Left renal pelvis (tissue), 4 donors: Measurements from ENCODE around the gene PRKCE. TPM values are rescaled to one million over a fixed set of nuclear protein-coding genes. Genes with fewer than 3 reads are reported as not detected.

Source experiments
- DNase-seq, 4 donors: peaks; one replicate each; pipeline ENCODE4 v3.0.0-alpha.2; 2013; ENCODE audit warnings: low read depth in 4 of 4, low spot score in 3 of 4
- polyA plus RNA-seq, 4 donors: library from polyadenylated mRNA; unstranded; fragments of 120-200 nt; gene quantifications; one replicate each; pipeline ENCODE4 v1.2.1, GENCODE V29; 2013; ENCODE audit not compliant: insufficient read length in 4 of 4

The PRKCE gene
- polyA plus RNA-seq, 4 donors, result 8.2 to 16.0 (median 9.0) TPM

DNA sequence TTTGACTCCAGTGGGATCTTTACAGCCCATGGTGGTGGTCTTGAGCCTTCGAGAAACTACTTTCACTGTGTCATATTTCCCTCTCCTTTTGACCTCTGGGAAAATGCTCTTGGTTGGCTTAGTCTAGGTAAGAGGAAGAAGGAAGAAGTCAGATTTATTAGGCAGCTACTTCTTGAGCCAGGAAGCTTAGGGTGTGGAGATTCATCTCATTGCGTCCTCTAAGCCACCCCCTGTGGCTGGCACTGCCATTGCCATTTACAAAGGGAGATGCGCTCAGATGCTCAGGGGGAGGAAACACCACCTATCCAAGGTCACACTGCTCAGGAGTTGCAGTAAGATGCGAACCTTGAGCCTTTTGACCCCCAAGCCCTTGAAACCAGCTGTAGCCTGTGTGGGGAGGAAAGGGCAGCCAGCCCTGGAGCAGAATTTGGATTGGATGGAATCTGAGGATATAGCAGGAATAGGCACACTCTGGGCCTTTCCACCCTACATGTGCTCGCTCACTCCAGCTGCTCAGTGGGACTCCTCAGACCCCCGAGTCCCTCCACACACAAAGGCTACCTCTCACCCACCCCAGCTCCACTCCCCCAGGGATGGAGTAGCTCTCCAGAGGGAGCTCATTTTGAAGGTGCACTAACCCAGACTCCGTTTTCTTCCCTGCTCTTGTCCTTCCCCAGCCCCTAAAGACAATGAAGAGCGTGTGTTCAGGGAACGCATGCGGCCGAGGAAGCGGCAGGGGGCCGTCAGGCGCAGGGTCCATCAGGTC is 324.5 kb downstream of the PRKCE start:
- no peak for DNase-seq

DNA sequence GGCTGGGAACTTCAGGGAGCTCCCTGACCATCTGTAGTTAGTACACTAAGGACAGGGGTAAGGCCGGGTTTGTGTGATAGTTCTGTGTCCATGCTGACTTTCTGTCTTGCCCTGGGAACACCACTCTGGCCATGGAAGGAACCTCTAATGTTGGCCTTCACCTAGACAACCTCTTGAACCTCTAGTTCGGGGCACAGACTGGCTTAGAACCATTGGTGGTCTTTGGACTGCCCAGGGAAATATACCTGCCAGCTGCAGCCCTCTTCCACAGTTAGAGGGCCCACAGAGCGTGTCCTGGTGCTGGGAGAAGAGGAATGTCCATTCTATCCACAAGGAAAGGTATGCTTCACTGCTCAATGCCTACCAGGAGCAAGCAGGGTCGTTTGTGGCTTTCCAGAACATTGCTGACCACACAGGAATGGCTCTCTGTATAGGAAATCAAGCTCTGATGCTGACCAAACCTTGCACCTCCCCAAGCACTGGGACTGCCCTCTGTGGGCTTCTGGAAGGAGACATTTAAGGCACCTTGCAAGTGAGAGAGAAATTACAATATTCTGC is 326.9 kb downstream of the PRKCE start:
- DNase-seq, result no peak

DNA sequence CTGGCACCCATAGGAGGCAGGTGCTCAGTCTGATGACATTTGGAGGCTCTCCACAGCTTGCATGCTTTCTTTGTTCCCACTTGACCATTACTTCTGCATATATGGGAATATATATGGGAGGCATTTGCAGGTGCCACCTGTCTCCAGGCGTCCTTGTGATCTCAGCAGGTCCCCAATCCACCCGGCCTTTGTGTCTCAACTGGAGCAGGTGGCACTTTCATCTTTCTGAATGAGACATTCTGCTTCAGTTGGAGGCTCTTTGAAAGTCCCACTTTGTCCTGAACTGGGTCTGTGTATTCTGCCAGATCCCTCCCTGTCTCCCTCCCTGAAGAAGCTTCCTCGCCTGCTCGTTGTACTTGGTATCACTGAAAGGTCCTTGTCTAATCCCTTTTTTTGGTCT is 327.6 kb downstream of the PRKCE start:
- no peak for DNase-seq

DNA sequence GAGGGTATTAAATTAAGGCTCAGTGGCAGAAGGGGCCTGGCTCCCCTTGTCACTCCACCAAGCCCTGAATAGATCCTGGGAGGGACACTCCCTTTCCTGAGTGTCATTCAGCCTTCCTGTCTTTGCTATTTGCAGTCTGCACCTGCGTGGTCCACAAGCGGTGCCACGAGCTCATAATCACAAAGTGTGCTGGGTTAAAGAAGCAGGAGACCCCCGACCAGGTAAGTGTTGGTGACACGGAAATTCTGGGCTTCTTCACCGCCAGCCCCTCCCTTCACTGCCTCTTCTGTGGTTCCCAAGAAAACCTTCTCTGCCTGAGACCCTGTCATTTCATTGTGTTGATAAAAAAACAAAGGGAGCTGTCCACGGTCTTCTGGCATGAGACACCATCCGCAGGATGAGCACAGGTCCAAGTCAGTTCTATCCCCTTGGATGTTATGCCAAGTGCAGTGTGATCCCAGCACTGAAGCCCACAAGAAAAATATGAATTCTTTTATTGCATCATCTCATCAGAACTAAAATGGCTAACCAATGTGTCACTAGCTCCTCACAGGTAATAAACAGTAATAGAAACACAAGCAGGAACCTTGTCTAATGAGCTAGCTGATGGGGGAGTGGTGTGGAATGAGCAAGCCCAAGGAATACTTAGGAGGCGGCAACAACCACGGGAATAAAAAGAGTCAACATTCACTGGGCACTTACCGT is 328.8 kb downstream of the PRKCE start:
- no peak for DNase-seq

DNA sequence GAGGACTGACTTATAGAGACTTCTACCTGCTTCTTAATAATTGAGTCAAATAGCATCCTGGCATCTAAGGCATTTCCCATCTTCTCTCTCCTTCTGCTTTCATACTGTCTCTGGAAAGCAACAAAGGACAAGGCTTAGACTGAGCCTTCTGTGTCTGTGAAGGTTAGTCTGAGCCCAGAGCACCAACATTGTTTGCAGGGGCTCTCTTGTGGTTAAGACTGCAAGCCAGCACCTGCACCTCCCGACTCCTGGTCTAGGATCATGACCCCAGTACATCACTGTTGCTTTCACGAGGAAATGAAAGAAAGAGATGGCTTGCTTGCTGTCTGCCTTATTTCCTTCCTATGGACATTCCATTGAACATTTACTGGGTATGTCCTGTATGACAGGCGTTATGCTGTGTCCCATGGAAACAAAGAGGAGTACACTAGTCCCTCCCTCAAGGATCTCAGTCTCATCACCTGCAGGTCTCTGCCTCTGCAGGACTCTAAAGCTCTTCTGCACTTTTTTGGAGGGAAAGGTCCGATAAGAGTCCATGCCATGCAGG is 330.0 kb downstream of the PRKCE start:
- DNase-seq, result no peak

DNA sequence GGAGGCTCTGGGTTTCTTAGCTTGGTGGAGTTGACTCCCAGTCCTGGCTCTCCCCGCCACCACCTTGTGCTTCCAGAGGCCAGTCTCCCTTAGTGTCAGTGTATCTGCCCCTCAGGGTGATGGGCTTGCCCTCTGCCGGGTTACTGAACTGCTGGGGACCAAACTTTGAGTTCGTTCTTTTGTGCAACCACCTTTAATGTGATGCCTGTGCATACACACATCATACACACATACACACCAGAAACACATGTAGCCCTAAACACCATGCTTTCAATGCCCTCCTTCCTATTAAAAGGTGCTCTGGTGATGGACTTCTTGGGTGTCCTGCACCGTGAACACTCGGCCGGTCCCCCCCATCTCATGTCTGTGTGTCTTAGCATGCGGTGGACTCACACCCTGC is 330.6 kb downstream of the PRKCE start:
- DNase-seq, result no peak

DNA sequence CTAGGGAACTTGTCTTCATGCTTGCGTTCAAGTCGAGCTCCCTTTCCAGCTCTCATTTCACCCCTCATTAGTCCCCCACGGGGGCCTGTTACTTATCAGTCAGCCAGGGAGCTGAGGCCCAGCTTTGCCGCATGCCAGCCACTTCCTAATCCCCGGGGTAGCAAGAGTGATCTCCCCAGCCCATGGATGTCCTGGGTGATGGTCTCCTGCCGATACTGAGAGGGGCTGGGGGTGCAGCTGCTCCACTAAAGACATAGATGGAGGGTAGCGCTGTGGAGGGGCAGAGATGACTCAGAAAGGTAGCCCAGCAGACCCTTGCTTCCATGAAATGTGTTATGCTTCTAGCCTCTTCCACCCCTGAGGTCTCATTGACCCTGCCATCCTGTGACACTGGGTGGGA is 331.7 kb downstream of the PRKCE start:
- DNase-seq, result no peak

DNA sequence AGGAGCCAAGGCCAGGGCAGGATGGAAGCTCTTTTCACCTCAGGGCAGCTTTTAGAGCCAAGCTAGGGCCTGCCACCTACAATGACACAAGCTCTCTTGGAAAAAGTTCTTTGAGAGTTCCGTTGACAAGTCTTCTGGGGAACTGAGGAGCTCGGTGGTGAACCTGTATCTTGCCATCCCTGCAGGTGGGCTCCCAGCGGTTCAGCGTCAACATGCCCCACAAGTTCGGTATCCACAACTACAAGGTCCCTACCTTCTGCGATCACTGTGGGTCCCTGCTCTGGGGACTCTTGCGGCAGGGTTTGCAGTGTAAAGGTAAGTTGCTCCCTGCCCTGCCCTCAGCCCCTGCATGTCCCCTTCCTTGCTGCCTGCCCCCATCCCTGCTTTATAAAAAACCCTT is 332.9 kb downstream of the PRKCE start:
- DNase-seq, result no peak

DNA sequence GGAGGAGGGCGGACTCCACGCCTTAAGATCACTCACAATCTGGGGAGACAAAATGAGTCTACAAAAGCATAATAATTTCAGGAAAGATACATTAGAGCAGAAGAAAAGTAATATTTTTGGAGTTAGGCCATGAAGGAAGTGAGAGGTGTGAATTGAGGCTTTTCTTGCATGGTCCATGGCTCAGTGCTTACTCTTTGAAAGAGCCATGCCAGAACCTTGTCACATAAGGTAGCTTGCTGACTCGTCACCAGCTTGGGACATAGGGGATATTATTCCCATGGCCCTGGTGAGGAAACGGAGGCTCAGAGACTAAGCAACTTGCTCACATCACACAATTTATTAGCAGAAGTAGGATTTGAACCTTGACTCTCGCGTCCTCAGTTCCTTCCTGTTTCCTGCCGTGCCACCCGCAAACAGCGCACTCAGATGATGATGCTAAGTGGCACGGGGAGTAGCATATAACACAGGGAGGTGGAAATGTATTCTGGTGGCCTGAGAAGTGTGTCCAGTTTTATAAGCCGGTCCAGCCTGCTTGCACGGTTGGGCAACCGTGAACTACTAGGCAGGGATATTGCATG is 333.5 kb downstream of the PRKCE start:
- no peak for DNase-seq

DNA sequence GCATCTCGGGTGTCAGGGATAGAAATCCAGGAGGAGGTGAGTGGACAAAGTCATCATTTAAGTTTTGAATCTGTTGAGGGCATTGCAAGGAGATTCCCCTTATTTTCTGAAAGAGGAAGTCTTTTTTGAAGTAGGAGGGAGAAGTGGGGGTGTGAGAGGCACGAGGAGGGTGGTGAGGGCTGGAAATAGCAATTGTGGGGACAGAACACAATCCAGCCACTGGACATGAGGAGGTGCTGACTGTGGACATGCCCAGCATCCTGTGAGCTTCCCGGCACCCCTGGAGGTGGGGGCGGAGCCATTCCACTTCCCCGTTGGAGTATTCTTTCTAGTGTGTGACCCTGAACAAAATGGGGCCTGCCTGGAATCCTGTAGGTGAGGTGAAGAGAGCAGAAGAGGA is 335.0 kb downstream of the PRKCE start:
- DNase-seq, result no peak

DNA sequence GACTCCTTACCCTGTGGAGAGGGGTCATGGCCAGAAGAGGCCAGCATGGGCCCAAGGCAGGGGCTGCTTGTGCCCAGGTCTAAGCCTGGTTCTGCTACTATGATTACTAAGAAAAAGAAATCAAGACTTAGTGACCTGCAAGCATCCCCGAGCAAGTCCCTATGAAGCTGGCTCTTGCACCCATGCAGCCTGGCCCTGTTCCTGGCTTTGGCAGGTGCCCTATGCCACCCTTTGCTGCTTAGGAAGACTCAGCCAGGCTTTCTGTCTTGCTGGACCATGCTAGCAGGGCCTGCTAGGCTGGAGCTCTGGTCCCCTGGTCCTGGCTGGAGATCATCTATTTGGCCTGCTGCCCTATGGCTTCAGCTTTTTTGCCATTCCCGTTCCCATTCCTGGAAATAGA is 336.4 kb downstream of the PRKCE start:
- no peak for DNase-seq

DNA sequence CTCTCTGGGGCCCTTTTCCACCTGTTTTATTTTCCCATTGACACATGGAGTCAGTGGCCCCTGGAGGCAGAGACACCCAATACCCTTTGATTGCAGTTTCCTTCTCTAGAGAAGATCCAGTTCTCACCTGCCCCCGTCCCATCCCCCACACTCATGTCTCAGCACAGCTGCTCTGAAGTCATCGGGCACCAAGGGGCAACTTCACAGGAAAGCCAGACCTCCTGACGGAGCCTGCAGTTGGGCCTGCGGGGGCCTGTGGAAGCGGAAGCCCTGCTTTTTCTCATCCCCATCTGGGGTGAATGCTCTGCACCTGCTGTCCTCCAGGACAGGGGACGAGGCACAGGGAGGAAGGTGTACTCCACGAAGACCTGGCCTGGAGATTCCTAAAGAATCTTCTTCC is 337.4 kb downstream of the PRKCE start:
- no peak for DNase-seq

DNA sequence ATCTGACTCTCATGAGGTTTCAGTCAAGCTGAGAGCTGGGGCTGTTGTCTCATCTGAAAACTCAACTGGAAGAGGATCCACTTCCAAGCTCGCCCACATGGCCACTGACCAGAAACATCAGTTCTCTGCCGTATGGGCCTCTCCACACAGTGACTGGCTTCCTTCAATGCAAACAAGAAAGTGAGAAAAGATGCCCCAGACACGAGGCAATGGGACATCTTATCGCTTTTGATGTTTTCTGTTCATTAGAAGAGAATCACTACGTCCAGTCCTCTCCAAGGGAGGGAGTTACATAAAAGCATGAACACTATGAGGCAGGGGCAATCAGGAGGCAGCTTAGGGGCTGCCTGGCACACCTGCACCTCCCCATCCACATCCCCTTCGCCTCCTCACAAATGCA is 338.7 kb downstream of the PRKCE start:
- no peak for DNase-seq

DNA sequence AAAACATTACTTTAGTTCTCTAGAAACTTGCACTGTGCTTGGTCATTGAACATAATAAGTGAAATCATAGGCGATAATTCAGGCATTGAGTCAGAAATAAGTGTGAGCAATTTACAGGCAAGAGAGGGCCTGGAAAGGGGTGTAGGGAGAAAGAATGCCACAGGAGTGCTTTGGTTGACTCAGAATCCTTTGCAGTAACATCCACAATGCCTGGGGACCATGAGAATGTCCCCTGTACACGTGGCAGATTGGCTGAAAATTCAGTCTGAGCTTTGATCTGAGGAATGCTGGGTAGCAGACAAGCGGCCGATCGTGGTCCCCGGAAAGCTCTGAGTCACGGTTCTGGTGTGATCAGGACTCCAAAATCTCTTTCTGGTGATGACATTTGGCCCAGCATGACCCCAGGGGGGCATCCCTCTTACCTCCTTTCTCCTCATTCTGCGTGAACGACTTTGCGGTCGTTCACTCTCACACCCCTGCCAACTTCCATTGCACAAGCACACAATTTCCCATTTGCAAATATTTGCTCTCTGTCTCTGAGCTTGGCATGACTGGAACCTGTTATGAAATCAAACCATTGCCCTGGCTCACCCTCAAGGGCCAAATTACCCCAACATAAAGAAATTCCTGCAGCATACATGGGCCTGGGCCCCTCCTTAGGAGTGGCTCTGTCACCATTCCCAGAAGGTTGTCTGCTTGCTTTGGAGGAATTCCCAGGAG is 340.7 kb downstream of the PRKCE start:
- DNase-seq, result no peak

DNA sequence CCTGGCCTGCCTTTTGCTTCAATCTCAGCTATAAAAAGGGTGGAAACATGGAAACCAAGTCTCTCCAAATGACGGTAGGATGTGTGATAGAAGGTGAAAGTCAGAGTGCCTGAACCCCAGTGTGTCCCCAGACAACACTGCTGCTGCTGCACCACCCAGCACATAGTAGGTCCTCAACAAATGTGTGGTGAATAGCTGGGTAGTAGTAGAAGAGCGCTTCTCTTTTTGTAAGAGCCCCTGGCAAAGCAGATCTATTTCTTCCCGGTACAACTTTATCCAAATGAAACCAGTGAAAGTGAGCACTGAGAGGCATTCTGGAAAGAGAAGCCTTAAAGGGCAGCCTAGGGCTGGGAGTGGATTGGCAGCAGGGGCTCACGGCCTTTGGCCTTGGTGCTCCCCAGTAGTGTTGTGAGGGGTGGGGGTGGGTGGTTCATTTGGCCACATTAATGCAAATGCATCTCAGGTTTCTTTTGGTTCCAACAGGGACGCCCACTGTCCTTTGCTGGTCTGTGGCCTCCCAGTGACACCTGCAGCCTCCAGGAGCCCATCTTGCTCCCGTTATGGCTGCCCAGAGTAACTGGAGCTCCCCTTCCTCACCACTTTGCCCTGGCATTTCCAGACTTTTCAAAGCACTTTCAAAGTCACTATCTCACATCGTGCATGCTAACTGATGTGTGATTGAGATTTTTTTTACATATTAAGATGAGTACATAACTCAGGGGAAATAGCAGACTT is 341.4 kb downstream of the PRKCE start:
- DNase-seq, result no peak

DNA sequence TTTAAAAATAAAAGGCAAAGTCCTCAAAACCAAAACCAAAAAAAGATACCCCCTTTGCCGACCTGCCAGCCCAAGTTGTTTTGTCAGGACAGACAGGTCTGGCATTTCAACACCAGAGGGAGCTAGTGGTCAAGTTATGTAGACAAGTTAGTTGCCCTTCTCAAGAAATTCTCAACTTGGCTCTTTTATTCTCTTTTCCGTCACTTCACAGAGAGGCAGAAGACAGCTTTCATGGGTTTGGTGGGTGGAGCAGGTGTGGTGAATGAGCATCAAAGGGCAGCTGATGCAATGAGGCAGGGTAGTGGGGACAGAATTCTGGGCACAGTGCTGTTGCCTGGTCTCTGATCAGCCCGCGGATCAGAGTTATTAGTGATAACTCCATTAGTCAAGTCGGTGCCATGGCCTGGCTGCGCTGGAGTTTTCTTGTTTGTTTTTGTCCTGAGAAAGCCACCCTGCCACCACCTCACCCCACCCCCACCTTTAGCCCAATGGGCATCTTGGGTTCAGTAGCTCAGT is 342.1 kb downstream of the PRKCE start:
- DNase-seq, result peak in 2 of 4 donors; percentile 50 to 55

DNA sequence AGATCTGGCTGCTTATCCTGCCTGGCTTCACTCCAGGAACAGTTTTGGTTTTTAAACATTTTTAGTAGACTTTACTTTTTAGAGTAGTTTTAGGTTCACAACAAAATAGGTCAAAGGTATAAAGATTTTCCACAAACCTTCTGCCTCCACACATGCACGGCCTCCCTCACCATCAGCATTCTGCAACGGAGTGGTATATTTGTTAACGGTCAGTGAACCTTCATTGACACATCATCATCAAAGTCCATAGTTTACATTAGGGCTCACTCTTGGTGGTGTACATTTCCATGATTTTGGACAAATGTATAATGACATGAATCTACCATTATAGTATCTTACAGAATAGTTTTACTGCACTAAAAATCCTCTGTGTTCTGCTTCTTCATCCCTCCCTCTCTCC is 342.6 kb downstream of the PRKCE start:
- DNase-seq, result no peak

DNA sequence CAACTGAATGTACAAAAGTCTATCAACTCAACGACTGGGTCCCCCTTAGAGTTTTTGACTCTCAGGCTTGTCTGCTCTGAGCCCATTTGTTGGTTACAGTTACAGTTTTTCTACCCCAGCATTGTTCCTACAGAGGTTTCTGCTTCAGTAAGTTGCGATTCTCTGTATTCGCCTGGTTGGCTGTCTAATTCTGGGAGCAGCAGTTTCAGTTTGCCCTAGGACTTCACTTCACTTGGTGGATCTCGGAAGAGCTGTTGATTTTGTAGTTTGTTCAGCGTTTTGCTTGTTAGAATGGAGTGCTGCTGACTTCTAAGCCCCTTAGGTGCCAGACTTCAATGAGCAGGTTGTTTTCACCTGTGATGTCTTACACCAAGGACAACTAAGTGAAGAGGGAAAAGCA is 349.2 kb downstream of the PRKCE start:
- no peak for DNase-seq

DNA sequence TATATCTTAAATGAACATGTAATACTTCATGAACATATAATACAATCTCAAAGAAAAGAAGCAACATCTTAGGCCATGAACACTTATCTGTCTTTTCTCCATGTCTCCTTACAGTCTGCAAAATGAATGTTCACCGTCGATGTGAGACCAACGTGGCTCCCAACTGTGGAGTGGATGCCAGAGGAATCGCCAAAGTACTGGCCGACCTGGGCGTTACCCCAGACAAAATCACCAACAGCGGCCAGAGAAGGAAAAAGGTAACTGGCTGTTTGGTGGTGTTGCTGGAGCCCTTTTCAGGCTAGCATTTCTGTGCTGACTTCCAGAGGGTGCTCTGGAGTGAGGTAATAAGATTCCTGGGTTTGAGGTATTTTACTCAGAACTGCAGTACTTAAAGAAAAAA is 349.8 kb downstream of the PRKCE start:
- DNase-seq, result no peak
